Dedifferentiated amniotic fluid mesenchymal stem cell (primary cell): Measurements from ENCODE around the gene PSMC2.
"Not testable (repeated sequence)": the region's sequence is repeated elsewhere in the genome, so short reads cannot be mapped to it uniquely, and the experiment has no call there.

Experiments
- DNase-seq: peaks from one replicate; pipeline ENCODE4 v3.0.0-alpha.2; 2016; ENCODE audit errors: extremely low spot score

The PSMC2 gene

DNA sequence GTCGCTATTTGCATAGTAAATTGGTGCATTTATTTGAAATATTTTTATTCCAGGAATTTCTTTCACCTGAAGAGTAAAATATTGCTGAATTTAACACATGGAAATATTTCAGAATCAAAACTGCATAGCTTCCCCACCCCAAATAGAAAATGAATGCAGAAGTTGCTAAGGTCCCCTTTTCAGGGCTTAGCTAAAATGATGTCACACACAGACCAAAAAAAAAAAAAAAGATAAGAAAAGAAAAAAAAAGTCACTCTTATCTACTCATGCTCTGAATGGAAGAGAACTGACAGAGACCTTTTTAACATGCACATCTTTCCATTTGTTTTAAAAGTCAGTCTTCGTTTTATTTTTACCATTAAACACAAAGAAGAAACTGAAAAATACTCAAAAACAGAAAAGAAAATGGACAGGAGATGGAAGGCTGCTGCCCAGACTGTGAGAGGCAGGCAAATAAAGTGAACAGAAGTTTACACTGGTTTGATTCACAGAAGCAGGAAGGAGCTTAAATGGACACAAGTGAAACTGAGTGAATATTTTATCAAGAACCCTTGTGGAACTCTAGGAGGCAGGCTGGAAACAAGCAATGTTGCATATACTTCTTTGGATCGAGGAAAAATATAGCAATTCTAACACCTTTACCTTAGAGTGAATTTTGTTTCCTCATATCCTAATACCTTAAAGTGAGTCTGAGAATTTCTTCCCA lies 32.0 kb downstream of the PSMC2 start:
- DNase-seq = no peak

DNA sequence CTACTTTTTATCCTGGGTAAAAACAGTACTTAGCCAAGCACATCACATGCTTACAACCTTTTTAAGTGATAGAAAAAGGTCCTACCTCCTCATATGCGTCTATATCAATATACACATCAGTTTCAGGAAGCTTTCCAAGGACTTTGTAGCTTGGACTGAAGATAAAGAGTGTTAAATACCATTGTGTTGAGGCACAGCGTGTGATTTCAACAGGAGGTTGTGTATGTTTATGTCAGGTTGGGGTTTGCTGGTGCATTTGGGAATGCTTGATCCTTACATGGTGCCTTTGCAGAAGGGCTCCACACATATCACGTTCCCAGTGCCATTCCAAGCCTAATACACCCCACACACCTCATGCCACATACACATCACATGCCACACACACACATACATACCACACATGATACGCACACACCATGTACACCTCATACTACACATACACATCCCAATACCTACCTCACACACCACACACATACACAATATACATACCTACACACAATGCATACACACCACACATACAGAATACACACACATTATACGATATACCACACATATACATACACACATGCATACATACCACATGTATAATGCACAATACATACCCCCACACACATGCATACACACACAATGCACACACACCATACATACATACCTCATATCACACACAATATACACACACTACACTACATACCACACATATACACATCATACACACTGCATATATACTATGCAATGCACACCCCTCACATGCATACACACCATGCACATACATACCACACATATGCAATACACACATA lies 33.1 kb downstream of the PSMC2 start:
- no peak for DNase-seq

GRCh38 chr7:103381280-103382031 lies 34.0 kb downstream of the PSMC2 start:
- no peak for DNase-seq

GRCh38 chr7:103382032-103382402 lies 34.6 kb downstream of the PSMC2 start:
- no peak for DNase-seq

DNA sequence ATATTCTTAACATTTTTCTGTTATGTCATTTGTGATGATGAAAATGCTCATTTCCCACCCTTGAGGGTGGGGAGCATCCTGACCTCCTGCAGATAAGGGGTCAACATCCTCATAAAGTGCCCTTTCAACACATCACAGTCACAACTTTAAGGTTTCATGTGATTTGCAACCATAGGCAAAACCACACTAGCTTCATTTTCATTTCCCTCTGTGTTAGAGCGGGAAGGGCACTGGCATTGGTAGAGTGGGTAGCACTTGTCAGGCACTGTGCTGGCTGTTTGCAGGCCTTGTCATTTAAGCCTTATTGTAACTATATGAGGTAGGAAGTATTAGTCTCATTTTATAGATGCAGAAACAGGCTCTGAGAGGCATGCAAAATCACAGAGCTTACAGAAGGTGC lies 39.8 kb downstream of the PSMC2 start:
- no peak for DNase-seq

GRCh38 chr7:103388469-103389140 lies 41.2 kb downstream of the PSMC2 start:
- DNase-seq = no peak

DNA sequence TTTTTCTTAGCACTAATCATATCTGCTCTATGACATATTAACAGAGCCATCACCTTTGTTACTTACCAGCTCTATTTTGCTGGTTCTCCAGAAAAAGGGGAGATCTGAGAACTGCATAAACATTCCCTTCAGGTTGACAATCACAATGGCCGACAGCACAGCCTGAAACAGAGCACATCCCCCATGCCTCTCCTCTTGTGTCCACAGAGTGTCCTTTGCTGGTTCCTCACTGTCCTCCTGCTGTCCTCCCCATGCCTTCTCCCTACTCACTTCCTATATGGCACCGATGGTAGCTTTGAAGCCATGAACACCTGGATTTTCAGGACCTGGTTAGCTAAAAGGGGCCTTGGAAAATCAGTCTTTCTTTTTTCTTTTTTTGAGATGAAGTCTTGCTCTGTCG lies 41.8 kb downstream of the PSMC2 start:
- DNase-seq = no peak

DNA sequence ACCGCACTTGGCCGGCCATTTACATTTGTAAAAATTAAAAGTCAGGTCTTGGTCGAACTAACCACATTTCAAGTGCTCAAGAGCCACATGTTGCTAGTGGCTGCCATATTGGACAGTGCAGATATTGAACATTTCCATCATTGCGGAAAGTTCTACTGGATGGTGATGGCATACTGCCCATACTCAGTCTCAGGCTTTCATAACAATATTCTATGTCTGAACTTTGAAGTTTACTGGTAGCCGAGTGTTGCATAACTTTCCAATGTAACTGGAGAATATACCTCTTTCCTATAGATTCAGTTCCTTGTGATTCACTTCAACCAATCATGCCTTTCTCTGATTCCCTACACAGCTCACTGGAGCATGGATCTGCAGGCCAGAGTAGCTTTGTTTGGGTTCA lies 43.7 kb downstream of the PSMC2 start:
- DNase-seq = no peak

GRCh38 chr7:103391976-103392375 lies 44.5 kb downstream of the PSMC2 start:
- no peak for DNase-seq

GRCh38 chr7:103394566-103394965 lies 47.1 kb downstream of the PSMC2 start:
- DNase-seq = no peak

- no peak for DNase-seq
These were observed 47.6 kb downstream of the PSMC2 start for GRCh38 chr7:103395071-103395470.

DNA sequence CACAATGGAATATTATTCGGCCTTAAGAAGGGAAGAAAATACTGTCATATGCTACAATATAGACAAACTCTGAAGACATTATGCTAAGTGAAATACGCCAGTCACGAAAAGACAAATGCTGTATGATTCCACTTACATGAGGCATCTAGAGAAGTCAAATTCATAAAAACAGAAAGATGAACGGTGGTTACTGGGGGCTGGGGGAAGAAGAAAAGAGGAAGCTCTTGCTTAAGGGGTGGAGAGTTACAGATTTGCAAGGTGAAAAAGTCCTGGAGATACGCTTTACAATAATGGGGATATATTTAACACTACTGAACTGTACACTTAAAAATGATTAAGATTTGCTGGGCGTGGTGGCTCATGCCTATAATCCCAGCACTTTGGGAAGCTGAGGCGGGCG lies 49.0 kb downstream of the PSMC2 start:
- no peak for DNase-seq

- no peak for DNase-seq
These were observed 51.2 kb downstream of the PSMC2 start for GRCh38 chr7:103398483-103399127.

DNA sequence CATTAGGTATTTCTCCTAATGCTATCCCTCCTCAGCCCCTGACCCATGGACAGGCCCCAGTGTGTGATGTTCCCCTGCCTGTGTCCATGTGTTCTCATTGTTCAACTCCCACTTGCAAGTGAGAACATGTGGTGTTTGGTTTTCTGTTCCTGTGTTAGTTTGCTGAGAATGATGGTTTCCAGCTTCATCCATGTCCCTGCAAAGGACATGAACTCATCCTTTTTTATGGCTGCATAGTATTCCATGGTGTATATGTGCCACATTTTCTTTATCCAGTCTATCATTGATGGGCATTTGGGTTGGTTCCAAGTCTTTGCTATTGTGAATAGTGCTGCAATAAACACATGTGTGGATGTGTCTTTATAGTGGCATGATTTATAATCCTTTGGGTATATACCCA lies 52.2 kb downstream of the PSMC2 start:
- not testable (repeated sequence) for DNase-seq

GRCh38 chr7:103405789-103406613 lies 58.6 kb downstream of the PSMC2 start:
- not testable (repeated sequence) for DNase-seq

DNA sequence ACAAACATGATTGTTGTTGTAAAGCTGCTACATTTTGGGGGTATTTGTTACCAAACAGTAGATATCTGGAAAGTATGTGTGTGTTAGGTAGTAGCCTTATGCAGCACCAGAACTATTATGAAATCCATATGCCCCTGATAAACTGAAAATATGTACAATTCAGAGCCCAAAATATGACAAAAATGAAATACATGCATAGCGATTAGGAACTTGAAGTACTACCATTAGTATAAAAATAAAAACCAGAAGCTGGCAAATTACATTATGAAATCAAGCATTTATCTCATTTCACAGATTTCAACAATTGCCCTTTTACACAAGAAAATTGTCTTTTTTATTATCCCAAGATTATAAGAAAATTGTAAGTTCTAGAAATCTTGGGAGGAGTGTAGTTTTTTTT lies 64.7 kb downstream of the PSMC2 start:
- no peak for DNase-seq

- no peak for DNase-seq
These were observed 66.0 kb downstream of the PSMC2 start for GRCh38 chr7:103413407-103413806.

GRCh38 chr7:103418241-103418640 lies 70.8 kb downstream of the PSMC2 start:
- DNase-seq = no peak
